ENCODE measurements around the gene ASB7.

- TF ChIP-seq CTCF (IDR thresholded peaks at IDR 0.05 in 4 of 5, conservative IDR thresholded peaks at IDR 0.05 in 1 of 5) (no peak), POLR2A (IDR thresholded peaks at IDR 0.05) (no peak)
Observed at GRCh38 chr15:100573526-100573925, 28.9 kb upstream of the ASB7 start.

Data from gastrocnemius medialis (tissue), 4 donors.